Transverse colon (tissue), 3 donors: Measurements from ENCODE around the gene C1QTNF2.

Source experiments
- CTCF ChIP-seq, 5 experiments: fragments of 200-600 bp in 3 of 5; fragments of 450-650 bp in 2 of 5; sonication (generic) in 3 of 5; IDR thresholded peaks; 1 replicate in 2 of 5; 2 replicates in 3 of 5; pipeline ENCODE4 v1.5.1; 2016 to 2017; ENCODE audit warnings: antibody characterized with exemption in 5 of 5, inconsistent platforms in 3 of 5, mild to moderate bottlenecking in 2 of 5, moderate library complexity in 1 of 5
- POLR2A ChIP-seq: fragments of 450-650 bp; IDR thresholded peaks from one replicate; pipeline ENCODE4 v1.6.1; 2016; ENCODE audit warnings: antibody characterized with exemption, mild to moderate bottlenecking, moderate library complexity

- TF ChIP-seq POLR2A = no peak
- TF ChIP-seq CTCF (IDR thresholded peaks at IDR 0.05) = no peak
These were observed 63.7 kb downstream of the C1QTNF2 start for GRCh38 chr5:160306696-160307095.
